Breast epithelium (tissue), 3 donors: Measurements from ENCODE around the gene HCN4.

Source experiments
- CTCF ChIP-seq, 3 donors: fragments of 450-650 bp; IDR thresholded peaks; one replicate each; pipeline ENCODE4 v1.5.1; 2016 to 2017; ENCODE audit warnings: antibody characterized with exemption in 3 of 3, mild to moderate bottlenecking in 3 of 3, moderate library complexity in 3 of 3
- POLR2AphosphoS5 ChIP-seq, 3 donors: sonication (generic); formaldehyde crosslinking; IDR thresholded peaks; one replicate each; pipeline ENCODE4 v1.6.1; 2017; ENCODE audit warnings: antibody characterized with exemption in 3 of 3

- no peak for TF ChIP-seq POLR2AphosphoS5 (IDR thresholded peaks at IDR 0.05)
- TF ChIP-seq CTCF (IDR thresholded peaks at IDR 0.05), result no peak
Measured at GRCh38 chr15:73414876-73415275, 46.1 kb upstream of the HCN4 start.
